NCI-H226 (cell line): ENCODE data around the gene PNPLA1.
"Not testable (repeated sequence)": the region's sequence is repeated elsewhere in the genome, so short reads cannot be mapped to it uniquely, and the experiment has no call there.

Source experiments
- DNase-seq: peaks from one replicate; pipeline ENCODE4 v3.0.0-alpha.2; 2015

Gene PNPLA1

DNA sequence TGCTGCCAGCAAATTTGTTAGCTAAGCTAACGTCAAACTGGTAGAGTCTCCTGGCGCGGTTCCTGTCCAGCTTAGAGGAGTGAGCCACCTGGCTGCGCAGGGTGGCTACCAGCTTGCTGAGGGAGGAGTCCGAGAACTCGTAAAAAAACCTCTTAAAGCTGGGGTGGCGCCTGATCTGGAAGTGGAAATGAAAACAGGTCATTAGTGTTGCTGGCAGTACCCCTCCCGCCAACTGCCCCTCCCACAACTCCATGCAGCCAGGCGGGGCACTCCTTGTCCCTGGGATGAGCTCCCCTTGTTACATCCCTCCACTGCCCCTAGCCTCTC, 49.5 kb downstream of the PNPLA1 start:
- DNase-seq, result no peak

DNA sequence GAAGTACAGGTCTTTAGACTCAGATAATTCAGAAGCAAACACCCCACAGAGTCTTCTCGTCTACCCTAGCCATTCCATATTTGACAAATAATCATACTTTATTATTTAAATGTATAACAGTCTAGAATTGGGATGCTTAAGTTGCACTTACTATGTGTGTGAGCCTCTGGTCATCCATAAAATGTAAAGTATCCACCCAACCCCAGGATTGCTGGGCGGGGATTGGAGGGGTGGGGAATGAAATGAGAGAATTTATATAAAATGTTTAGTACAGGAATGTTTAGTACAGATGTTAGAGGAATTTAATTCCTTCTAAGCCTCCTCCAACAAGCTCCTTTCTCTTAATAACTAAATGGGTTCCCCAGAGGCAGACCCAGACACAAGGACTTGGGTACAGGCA, 50.0 kb downstream of the PNPLA1 start:
- DNase-seq, result no peak

DNA sequence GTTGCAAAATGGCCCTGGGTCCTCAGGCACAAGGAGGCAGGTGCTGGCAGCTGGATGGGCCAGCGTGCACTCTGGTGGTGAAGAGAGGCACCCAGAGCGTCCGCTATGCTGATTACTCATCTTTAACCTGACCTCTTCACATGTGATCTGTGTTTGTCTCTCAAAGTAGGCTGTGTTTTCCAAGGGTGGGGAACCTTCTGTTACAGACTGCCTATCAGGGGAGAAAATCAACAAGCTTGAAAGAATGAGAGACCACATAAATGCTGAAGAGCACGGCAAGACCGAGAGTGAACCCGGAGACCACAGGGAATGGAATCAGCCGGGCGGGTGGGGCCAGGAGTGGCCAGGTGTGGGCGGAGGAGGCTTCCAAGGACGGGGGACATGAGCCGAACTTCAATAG, 50.6 kb downstream of the PNPLA1 start:
- no peak for DNase-seq

DNA sequence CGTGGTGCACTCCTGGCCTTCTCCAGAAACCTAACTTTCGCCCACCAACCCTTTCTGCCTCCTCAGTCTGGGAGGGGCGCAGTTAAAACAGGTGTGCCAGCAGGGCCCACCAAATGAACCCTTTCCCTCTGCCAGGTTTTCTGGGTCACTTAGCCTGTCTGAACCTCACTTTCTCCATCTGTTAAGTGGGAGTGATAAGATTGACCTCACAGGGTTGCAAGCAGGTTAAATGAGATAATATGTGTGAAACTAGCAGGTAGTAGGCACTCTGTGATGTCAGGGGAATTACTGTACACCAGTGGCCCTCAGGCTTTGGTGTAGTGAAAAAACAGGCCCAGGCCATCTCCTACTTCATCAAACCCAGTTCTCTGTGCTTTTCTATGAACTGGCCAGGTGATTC, 52.7 kb downstream of the PNPLA1 start:
- no peak for DNase-seq

- no peak for DNase-seq
Measured at GRCh38 chr6:36323062-36323461, 53.2 kb downstream of the PNPLA1 start.

GRCh38 chr6:36324191-36324590, 54.3 kb downstream of the PNPLA1 start:
- DNase-seq, result no peak

- no peak for DNase-seq
Measured at GRCh38 chr6:36324715-36325114, 54.9 kb downstream of the PNPLA1 start.

GRCh38 chr6:36326356-36326995, 56.6 kb downstream of the PNPLA1 start:
- no peak for DNase-seq

DNA sequence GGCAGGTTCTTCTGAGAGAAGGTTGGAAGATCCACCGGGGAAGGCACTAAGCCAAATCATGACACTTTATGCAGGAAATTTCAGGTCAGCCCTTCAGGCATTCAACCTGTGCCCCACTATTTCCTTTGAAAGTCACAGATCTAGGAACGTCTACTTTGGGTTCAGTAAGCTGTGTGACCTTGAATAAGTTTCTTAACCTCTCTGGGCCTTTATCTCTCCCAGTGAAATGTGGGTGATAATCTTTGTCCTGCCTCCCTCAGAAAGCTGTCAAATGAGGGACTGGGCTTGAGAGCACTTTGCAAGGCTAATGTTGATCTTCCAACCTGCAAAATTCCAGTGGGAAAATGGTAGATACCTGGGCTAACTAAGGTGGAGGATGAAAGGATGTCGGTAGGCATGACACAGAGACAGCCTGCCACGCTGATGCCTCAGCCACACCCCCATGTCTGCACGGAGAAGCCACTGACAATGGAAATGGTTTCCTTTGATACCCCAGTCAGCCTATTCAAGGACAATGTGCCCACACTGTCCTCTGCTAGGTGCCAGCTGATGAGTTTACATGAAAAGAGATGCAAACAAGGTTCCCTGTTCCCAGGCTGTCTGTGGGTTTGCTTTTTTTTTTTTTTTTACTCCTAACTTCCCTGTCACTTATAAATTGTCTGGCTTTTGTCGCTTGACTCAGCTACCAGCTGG, 57.5 kb downstream of the PNPLA1 start:
- no peak for DNase-seq

GRCh38 chr6:36327919-36328236, 58.0 kb downstream of the PNPLA1 start:
- no peak for DNase-seq

- no peak for DNase-seq
Measured at GRCh38 chr6:36328600-36328999, 58.7 kb downstream of the PNPLA1 start.

- no peak for DNase-seq
Measured at GRCh38 chr6:36329798-36330291, 60.0 kb downstream of the PNPLA1 start.

DNA sequence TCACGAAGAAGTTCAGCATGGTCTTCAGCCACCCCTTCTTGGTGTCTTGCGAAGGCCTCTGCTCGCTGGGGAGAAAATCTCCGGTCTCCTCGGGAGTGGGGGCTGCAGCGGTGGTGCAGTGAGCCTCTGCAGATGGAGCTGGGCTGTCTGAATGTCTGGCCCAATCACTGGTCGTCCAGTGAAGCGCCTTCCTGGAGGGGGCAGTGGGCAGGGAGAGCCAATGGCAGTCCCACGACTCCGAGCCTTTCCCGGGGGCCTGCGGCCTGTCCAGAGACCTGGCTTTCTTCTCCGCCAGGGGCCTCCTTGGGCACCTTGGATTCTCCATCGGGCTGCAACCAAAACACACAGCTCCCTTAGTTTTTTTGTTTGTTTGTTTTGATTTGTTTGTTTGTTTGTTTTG, 60.5 kb downstream of the PNPLA1 start:
- DNase-seq, result no peak

DNA sequence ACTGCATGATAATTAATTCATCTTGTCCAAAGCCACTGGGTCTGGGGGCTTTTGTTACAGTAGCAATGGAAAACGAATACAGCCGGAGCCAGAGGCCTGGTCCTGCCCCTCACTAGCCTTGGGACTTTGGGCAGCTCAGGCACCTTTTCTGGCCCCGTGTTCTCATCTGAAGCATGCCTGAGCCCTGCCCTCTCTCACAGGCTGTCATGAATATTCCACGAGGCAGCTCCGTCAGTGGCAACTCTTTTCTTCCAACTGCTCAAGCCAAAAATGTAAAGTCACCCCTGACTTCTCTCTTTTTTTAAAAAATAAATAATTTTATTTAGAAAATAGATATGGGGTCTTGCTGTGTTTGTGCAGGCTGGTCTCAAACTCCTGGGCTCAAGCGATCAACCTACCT, 61.5 kb downstream of the PNPLA1 start:
- no peak for DNase-seq

- DNase-seq, result no peak
Measured at GRCh38 chr6:36333171-36333895, 63.5 kb downstream of the PNPLA1 start.

GRCh38 chr6:36333931-36334725, 64.3 kb downstream of the PNPLA1 start:
- no peak for DNase-seq

DNA sequence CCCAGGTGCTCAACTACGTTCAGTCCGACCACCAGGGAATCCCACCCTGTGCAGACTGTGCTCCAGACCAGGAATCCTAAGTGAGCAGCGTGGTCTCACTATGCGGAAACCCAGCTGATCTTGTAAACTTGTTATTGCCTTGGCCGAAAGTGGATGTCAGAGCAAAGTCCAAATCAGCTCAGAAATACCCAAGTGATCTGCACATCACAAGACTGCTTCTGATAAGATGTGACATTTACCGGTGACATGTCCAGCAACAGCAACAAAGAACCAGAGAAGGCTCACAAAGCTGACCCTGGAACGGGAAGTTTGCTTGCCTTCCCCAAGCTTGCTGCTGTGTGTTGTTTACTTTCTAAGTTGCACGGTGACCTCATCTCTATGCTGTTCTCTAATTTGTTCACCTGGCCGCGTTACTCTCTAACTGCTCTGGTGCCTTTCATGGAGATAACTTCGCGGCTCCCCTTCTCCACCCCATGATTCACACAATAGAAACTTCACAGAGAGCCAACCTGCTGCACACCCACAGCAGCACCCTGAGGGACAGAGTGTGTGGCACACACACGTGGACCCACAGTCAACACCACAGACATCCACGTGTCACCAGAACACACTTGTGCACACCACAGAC, 65.1 kb downstream of the PNPLA1 start:
- DNase-seq, result no peak

DNA sequence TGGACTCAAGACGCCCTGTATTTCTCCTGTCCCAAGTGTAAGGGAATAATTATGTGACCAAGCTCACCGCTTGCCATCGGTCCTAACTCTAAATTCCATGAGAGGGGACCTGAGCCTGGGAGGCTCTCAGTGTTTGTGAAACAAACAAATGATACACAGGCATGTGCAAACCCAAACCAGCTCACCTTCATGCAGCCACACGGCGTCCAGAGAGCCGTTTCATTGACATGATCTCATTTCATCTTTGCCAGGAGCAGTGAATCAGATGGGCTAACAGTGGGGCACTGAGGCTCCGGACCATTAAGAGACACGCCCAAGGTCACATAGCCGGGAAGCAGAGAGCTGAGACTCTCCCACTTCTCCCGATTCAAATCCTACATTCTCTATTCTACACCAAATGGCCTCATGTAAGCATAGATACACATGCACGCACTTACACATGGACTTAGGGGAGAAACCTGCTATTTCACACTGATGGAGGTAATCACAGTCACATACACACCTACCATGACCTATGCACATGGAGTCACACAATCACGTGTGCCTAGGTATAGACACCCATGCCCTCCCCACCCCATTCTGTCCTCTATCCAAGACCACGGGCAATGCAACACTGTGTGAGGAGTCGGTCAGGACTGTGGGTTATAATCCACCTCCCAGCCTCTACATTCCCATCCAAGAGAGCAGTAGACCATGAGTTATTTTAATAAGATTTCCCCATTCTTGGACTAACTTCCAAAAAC, 65.8 kb downstream of the PNPLA1 start:
- DNase-seq, result no peak

DNA sequence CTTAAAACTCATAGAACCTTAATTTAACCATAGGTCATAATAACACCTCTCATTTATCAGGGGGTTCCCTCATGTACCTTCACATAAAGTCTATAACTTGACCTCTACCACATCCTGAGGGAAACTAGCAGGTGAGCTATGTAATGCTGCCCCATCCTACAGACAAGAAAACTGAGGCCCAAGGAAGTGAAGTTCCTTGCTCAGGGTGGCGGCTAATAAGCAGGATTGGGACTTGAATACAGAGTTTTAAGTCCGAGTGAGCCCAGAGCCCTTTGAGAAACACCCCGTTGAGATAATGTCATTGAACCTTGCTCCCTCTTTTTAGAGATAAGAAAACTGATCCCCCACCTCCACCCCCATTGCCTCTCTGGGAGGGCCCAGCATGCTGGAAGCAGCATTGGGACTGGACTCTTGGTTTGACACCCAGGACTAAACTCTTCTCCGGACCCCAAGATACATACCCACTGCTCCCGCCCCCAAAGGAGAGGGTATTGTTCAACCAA, 66.4 kb downstream of the PNPLA1 start:
- no peak for DNase-seq

DNA sequence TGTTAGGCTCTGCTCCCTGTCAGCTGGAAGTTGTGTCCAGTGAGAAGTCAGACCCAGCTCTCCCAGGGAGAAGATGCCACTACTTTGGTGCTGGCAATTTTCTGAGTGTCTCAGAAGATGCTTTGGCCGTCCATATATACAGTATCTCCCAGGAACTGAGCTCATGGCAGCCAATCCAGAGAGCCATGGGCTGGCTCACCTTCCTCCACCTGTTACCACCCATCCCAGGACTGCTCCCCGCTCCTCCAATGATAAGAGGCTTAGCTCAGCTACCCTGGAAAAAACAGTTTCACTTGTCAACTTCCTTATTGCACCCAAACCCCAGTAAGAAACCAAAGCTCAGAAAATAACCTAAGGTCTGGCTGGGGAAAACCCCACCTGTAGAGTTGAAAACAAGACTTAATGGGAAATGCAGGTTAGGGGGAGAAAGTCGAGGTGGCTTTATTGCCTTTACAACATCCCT, 67.0 kb downstream of the PNPLA1 start, which contains the start of gene BNIP5:
BNIP5 (minus strand) TSS at position 110 of the 463 bp plus-strand sequence. CDS start 6,198 bp downstream, outside the sequence.
- DNase-seq, result no peak

GRCh38 chr6:36337814-36338213, 68.0 kb downstream of the PNPLA1 start:
- DNase-seq, result no peak

DNA sequence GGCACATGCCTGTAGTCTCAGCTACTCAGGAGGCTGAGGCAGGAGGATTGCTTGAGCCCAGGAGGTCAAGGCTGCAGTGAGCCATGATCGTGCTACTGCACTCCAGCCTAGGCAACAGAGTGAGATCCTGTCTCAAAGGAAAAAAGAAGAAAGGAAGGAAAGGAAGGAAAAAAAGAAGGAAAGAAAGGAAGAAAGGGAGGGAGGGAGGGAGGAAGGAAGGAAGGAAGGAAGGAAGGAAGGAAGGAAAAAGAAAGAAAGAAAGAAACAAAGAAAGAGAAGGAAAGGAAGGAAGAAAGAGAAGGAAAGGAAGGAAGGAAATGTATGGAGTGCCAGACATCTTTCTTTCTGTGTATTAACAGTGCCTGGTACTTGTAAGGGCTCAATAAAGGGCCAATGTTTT, 68.4 kb downstream of the PNPLA1 start:
- DNase-seq, result not testable (repeated sequence)
